Neural crest cell (in vitro differentiated cells): ENCODE data around the gene COLQ. TPM values are rescaled to one million over a fixed set of nuclear protein-coding genes. Genes with fewer than 3 reads are reported as not detected.
A peak's percentile ranks its signal among the peaks of the same experiment; 100 is the strongest.

ENCODE experiments used
- DNase-seq: peaks from one replicate; pipeline ENCODE4 v3.0.0; 2021; ENCODE audit warnings: low read depth, mixed read lengths, low spot score
- H3K27ac Mint-ChIP-seq: one replicate; pipeline ENCODE4 v1.8.0; 2021; ENCODE audit warnings: mild to moderate bottlenecking, mixed read lengths; ENCODE audit not compliant: unreplicated experiment
- H3K27me3 Mint-ChIP-seq: 2 replicates; pipeline ENCODE4 v1.8.0; 2021; ENCODE audit warnings: low read depth, mild to moderate bottlenecking, mixed read lengths
- H3K36me3 Mint-ChIP-seq: 2 replicates; pipeline ENCODE4 v1.8.0; 2021; ENCODE audit warnings: low read depth, mild to moderate bottlenecking, mixed read lengths
- H3K4me1 Mint-ChIP-seq: 2 replicates; pipeline ENCODE4 v1.8.0; 2021; ENCODE audit warnings: mixed read lengths
- H3K4me3 Mint-ChIP-seq: one replicate; pipeline ENCODE4 v1.8.0; 2021; ENCODE audit warnings: mild to moderate bottlenecking, mixed read lengths
- H3K9me3 Mint-ChIP-seq: 2 replicates; pipeline ENCODE4 v1.8.0; 2021; ENCODE audit warnings: mixed read lengths
- CTCF ChIP-seq: fragments of 200-600 bp; sonication (generic); conservative IDR thresholded peaks from 2 replicates; pipeline ENCODE4 v1.5.0; 2021; ENCODE audit warnings: antibody characterized with exemption, mild to moderate bottlenecking
- total RNA-seq: library from RNA; stranded (reverse); gene quantifications from 2 replicates; pipeline ENCODE4 v1.2.1, GENCODE V29; 2021

COLQ gene
- total RNA-seq, 1 donor from 2014 or later, result 3.2 TPM

GRCh38 chr3:15431256-15431837 lies 90.2 kb downstream of the COLQ start:
- Mint-ChIP-seq H3K27me3 (no peaks in the 10 kb centered on the region), H3K36me3 (no peaks in the 10 kb centered on the region)

DNA sequence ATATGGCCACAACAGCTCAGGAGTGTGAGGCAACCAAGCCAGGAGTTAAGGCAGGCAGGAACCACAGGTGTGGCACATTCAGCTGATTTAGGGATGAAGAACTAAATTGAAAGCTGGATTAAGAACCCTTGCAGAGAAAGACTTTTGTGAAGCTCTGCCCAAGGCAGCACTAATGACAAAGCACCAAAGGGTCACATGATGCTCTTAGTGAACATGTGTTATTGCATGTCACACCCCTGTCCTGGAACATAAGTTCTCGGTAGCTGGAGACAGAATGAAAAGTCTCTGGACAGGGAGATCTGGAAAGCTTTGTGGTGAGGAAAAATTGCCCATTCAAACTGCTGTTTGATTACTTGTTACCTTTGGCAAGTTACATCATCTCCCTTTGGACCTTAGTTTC lies 90.9 kb downstream of the COLQ start:
- TF ChIP-seq CTCF, result no peak
- Mint-ChIP-seq H3K4me3 (peak overlapping the region; percentile 50), H3K36me3 (no peaks in the 10 kb centered on the region), H3K4me1 (peaks cover 35% of the 10 kb centered on the region), H3K27ac (no peak overlapping the region), H3K27me3 (no peaks in the 10 kb centered on the region), H3K9me3 (no peaks in the 10 kb centered on the region)
- DNase-seq, result no peak

More at GRCh38 chr3:15431256-15431837, 90.2 kb downstream of the COLQ start:
- no peaks in the 10 kb centered on the region for H3K9me3 Mint-ChIP-seq
- H3K27ac Mint-ChIP-seq, result no peak overlapping the region
- H3K4me3 Mint-ChIP-seq, result no peak overlapping the region
- TF ChIP-seq CTCF, result no peak
- H3K4me1 Mint-ChIP-seq, result peaks cover 28% of the 10 kb centered on the region
- DNase-seq, result no peak

DNA sequence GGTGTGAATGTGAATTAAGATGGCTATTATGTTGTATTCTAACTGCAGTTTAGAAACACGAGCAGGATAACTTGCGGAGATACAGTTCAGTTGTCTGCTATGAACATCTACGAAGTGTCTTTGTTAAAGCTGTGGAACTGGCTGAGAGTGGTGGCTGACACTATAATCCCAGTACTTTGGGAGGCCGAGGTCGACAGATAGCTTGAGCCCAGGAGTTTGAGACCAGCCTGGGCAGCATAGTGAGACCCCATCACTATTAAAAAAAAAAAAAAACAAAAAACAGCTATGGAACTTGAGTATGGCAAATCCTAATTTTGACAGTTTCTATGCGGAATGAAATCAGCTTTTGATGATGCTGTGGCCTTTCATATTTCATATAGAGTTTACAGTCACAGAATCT lies 92.4 kb downstream of the COLQ start:
- H3K9me3 Mint-ChIP-seq, result no peaks in the 10 kb centered on the region
- no peak for TF ChIP-seq CTCF
- H3K27ac Mint-ChIP-seq, result no peak overlapping the region
- DNase-seq, result no peak
- peak overlapping the region; percentile 99 for H3K4me3 Mint-ChIP-seq
- H3K36me3 Mint-ChIP-seq, result no peaks in the 10 kb centered on the region
- peaks cover 43% of the 10 kb centered on the region for H3K4me1 Mint-ChIP-seq
- H3K27me3 Mint-ChIP-seq, result no peaks in the 10 kb centered on the region

DNA sequence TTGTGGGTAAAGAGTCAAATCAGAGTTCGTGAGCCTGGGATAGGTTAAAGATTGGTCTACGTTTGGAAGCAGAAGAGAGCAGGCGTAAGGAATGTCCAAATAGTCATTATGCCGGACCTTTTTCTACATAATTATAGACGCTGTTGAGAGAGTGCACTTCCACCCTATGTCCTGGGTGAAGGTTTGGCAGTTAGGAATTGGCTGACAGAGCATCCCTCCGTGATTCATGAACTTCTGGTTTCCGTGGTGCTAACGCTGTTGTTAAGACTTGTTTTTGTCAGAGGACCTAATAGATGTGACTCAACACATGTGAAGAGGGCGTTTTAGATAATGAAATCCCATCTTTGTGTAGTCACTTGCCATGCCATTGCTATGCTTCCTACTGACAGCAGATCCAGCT lies 93.0 kb downstream of the COLQ start:
- Mint-ChIP-seq H3K27me3 (no peaks in the 10 kb centered on the region), H3K27ac (no peak overlapping the region), H3K4me1 (peaks cover 43% of the 10 kb centered on the region), H3K4me3 (peak overlapping the region; percentile 99), H3K36me3 (no peaks in the 10 kb centered on the region), H3K9me3 (no peaks in the 10 kb centered on the region)
- no peak for TF ChIP-seq CTCF
- no peak for DNase-seq

GRCh38 chr3:15427981-15428380 lies 93.5 kb downstream of the COLQ start:
- no peaks in the 10 kb centered on the region for H3K27me3 Mint-ChIP-seq
- DNase-seq, result no peak
- no peak for TF ChIP-seq CTCF
- peaks cover 43% of the 10 kb centered on the region for H3K4me1 Mint-ChIP-seq
- H3K9me3 Mint-ChIP-seq, result no peaks in the 10 kb centered on the region
- H3K36me3 Mint-ChIP-seq, result no peaks in the 10 kb centered on the region
- H3K27ac Mint-ChIP-seq, result peak overlapping the region; percentile 99
- peak overlapping the region; percentile 99 for H3K4me3 Mint-ChIP-seq
